ENCODE data around the gene ZNF574.

GRCh38 chr19:42066075-42066754, 9.8 kb upstream of the ZNF574 start:
- TF ChIP-seq POLR2A (IDR thresholded peaks at IDR 0.05; ENCODE audit: low read depth, low read length) (no peak), POLR2AphosphoS5 (IDR thresholded peaks at IDR 0.05; ENCODE audit: low read depth, low read length) (no peak), SPI1 (IDR thresholded peaks at IDR 0.05; ENCODE audit: low read depth, low read length) (no peak), TAF1 (IDR thresholded peaks at IDR 0.05; ENCODE audit: low read depth, low read length) (no peak), POU2F2 (IDR thresholded peaks at IDR 0.05; ENCODE audit: low read depth, low read length) (no peak), PAX5 (IDR thresholded peaks at IDR 0.05; ENCODE audit: insufficient read depth, low read length, severe bottlenecking) (no peak)

All from GM12891 (cell line).